Measurements from ENCODE around the gene LHB.
"Not testable (repeated sequence)": the region's sequence is repeated elsewhere in the genome, so short reads cannot be mapped to it uniquely, and the experiment has no call there.

The LHB gene

DNA sequence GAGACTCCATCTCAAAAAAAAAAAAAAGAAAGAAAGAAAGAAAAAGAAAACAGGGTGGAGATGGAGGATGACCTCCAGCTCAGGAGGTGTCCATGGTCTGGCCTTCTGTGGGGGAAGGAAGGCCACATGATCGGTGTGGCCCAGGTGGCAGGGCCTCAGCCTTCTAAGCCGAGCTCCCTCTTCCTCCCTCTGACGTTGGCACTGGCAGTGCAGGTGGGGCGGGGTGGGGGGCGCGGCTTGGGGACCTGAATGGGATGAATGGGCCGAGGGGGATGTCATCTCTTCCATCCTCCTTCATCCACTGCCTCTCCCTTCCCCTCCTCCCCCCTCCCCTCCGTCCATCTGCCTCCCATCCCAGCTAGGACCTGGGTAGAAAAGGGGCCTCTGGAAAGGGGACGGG is 22.8 kb upstream of the LHB start:
- H3K4me3 ChIP-seq, H3K27ac ChIP-seq: not testable (repeated sequence)

DNA sequence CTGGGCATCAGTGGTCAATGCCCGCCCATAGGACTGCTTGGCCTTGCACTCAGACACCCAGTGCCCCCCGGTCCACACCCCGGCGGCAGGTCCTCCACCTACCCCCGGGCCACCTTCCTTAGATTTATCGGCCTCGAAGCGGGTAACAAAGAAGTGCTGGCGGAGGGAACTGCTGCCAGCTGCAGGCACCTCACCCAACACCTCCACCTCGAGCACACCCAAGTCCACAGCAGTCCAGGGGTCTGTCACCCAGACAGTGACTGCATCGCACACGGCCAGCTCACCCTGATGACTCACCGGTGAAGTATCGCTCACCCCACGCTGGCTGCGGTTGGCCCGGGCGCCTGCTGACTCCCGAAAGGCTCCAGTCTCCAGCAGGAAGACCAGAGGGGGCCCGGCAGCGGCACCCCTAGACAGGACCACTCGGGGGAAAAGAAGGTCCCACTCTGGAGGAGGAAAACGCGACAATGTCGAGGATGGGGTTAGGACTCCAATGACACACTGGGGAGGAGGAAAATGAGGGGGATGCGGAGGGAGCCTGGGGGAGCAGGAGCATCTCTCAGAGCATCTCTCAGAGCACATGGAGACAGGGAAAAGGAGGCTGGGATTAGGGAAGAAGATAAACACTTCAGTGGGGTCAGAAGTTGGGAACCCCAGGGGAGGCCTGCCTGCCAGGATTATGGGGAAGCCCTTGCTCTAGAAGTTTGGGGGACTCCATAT is 21.8 kb upstream of the LHB start:
- H3K27ac ChIP-seq, H3K4me3 ChIP-seq: not testable (repeated sequence)

DNA sequence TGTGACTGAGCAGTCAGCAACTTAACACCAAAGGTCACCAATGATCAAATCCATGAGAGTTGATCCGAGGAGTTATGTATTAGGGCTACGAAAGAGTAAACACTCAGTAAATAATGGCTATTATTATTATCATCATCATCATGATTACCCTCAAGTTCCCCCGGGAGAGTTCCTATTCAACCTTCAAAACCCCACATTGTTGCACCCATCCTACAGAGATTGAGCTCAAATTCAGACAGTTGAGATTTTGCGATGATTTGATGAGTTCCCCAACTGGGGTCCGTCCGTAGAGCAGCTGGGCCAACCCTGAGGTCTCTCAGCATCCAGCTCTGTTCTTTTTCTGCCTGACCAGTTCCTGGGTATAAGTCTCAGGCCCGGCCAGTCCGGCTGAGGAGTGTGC is 21.2 kb upstream of the LHB start:
- not testable (repeated sequence) for H3K27ac ChIP-seq, H3K4me3 ChIP-seq

DNA sequence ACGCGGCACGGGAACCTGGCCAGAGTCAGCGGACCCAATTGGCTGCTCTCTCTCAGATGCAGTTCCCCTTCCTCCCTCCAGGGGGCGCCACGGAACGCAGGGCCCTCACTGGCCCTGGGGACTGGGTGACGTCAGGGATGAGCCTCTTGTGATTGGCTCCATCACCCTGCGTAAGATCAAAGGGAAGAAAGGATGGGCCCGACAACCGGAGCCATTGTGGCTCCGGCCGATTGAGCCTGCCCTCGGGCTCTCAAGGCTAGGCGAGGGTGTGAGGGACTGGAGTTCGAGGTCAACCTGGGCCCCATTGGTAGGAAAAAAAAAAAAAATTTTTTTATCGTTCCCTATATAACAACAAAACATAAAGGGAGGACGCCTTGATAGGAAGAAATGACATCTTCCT is 19.9 kb upstream of the LHB start, which contains the start of gene CGB1:
CGB1 (minus strand) TSS at position 81 of the 400 bp plus-strand sequence. CDS start 184 bp downstream, outside the sequence.
- not testable (repeated sequence) for H3K4me3 ChIP-seq, H3K27ac ChIP-seq

DNA sequence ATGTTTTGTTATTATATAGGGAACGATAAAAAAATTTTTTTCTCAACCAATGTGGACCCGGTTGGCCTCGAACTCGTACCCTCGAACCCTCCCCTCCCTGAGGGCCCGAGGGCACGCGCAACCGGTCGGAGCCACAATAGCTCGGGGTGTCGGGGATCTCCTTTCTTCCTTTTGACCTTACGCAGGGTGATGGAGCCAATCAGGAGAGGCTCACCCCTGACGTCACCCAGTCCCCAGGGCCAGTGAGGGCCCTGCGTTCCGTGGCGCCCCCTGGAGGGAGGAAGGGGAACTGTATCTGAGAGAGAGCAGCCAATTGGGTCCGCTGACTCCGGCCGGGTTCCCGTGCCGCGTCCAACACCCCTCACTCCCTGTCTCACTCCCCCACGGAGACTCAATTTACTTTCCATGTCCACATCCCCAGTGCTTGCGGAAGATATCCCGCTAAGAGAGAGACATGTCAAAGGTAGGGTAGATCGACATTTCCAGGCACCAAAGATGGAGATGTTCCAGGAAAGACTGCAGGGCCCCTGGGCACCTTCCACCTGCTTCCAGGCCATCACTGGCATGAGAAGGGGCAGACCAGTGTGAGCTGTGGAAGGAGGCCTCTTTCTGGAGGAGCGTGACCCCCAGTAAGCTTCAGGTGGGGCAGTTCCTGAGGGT is 14.9 kb upstream of the LHB start, which contains the start of gene CGB2:
CGB2 (plus strand) TSS at position 249 of the 660 bp plus-strand sequence; CDS start at position 455, 206 bp downstream.
- H3K4me3 ChIP-seq, H3K27ac ChIP-seq: not testable (repeated sequence)

DNA sequence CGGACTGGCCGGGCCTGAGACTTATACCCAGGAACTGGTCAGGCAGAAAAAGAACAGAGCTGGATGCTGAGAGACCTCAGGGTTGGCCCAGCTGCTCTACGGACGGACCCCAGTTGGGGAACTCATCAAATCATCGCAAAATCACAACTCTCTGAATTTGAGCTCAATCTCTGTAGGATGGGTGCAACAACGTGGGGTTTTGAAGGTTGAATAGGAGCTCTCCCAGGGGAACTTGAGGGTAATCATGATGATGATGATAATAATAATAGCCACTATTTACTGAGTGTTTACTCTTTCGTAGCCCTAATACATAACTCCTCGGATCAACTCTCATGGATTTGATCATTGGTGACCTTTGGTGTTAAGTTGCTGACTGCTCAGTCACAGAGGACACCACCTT is 13.4 kb upstream of the LHB start:
- not testable (repeated sequence) for H3K27ac ChIP-seq, H3K4me3 ChIP-seq

DNA sequence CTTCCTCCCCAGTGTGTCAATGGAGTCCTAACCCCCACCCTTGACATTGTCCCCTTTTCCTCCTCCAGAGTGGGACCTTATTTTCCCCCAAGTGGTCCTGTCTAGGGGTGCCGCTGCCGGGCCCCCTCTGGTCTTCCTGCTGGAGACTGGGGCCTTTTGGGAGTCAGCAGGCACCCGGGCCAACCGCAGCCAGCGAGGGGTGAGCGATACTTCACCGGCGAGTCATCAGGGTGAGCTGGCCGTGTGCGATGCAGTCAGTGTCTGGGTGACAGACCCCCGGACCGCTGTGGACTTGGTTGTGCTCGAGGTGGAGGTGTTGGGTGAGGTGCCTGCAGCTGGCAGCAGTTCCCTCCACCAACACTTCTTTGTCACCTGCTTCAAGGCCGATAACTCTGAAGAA is 12.9 kb upstream of the LHB start:
- not testable (repeated sequence) for H3K27ac ChIP-seq, H3K4me3 ChIP-seq

DNA sequence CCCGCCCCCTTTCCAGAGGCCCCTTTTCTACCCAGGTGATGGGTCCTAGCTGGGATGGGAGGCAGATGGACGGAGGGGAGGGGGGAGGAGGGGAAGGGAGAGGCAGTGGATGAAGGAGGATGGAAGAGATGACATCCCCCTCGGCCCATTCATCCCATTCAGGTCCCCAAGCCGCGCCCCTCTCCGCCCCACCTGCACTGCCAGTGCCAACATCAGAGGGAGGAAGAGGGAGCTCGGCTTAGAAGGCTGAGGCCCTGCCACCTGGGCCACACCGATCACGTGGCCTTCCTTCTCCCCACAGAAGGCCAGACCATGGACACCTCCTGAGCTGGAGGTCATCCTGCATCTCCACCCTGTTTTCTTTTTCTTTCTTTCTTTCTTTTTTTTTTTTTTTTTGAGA is 11.8 kb upstream of the LHB start:
- H3K27ac ChIP-seq, H3K4me3 ChIP-seq: not testable (repeated sequence)

DNA sequence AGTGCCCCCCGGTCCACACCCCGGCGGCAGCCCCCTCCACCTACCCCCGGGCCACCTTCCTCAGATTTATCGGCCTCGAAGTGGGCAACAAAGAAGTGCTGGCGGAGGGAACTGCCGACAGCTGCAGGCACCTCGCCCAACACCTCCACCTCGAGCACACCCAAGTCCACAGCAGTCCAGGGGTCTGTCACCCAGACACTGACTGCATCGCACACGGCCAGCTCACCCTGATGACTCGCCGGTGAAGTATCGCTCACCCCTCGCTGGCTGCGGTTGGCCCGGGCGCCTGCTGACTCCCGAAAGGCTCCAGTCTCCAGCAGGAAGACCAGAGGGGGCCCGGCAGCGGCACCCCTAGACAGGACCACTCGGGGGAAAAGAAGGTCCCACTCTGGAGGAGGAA is 8.7 kb upstream of the LHB start:
- H3K4me3 ChIP-seq, H3K27ac ChIP-seq: not testable (repeated sequence)

DNA sequence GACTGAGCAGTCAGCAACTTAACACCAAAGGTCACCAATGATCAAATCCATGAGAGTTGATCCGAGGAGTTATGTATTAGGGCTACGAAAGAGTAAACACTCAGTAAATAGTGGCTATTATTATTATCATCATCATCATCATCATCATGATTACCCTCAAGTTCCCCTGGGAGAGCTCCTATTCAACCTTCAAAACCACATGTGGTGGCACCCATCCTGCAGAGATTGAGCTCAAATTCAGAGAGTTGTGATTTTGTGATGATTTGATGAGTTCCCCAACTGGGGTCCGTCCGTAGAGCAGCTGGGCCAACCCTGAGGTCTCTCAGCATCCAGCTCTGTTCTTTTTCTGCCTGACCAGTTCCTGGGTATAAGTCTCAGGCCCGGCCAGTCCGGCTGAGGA is 8.2 kb upstream of the LHB start:
- not testable (repeated sequence) for H3K27ac ChIP-seq, H3K4me3 ChIP-seq

DNA sequence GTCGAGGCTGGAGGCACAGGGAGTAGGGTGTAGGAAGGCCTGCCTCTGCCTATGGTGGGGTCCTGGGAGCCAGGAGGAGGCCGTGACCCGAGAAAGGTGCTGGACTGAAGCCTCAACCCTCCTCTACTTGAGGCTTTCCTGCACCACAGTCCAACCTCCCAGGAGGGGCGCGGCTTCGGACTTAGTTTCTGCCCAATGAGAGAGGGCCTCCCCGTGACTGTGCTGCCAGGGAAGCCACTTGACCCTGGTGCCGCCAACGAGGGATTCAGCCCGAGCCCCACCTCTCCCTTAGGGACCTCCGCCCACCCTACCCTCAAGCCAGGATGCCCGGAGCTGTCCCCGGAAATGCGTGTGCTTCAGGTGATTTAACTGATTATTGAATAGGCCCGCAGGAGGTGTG is 7.3 kb upstream of the LHB start, which contains the start of gene CGB3:
CGB3 (minus strand) TSS at position 101 of the 400 bp plus-strand sequence. CDS start 362 bp downstream, outside the sequence.
- H3K4me3 ChIP-seq, H3K27ac ChIP-seq: not testable (repeated sequence)

DNA sequence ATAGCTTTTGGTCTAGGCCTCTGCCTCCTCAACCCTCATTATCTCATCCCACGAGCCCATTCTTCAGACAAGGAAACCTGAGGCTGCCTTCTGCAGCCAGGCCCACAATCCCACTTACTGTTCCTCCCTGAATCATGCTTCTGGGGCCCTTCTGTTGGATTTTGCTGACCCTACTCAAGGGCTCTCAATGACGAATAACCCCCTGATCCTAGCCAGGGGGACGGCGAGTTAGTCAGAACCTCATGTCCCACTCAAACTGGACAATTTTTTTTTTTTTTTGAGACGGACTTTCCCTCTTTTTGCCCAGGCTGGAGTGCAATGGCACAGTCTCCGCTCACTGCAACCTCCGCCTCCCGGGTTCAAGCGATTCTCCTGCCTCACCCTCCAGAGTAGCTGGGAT is 5.2 kb upstream of the LHB start:
- no peak overlapping the region for H3K27ac ChIP-seq
- no peak overlapping the region for H3K4me3 ChIP-seq

DNA sequence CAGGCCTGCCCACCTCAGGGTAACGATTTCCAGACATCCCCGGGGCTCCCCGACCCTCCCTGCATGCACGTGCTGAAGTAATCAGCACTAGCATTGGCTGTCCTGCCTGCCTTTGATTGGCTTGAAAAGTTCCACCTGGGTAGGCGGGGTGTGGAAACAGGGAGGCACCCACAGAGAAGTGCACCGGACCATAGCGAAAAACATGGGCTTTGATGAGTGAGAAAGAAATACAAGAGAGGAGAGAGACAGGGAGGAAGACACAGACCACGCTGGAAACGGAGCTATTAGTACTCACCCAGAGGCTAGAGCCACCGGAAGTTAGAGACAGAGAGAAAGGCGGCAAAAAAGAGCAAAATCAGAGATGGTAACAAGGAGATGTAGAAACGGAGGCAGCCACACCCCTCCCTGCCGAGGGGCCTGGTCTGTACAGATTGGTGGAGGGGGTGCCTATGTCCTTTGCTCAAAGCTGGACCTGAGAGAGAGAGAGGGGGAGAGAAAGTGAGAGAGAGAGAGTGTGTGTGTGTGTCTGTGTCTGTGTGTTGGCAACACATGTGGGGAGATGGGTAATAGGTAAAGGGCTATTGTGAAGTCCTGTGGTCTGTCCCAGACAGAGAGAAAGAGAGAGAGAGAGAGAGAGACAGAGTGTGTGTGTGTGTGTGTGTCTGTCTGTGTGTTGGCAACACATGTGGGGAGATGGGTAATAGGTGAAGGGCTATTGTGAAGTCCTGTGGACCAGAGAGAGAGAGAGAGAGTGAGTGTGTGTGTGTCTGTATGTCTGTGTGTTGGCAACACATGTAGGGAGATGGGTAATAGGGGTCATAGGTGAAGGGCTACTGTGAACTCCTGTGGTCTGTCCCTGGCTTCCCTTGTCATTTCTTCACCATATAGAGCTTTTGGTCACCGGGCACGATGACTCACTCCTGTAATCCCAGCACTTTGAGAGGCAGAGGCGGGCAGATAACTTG is 4.3 kb upstream of the LHB start:
- Histone ChIP-seq H3K27ac (no peak overlapping the region), H3K4me3 (no peak overlapping the region)

DNA sequence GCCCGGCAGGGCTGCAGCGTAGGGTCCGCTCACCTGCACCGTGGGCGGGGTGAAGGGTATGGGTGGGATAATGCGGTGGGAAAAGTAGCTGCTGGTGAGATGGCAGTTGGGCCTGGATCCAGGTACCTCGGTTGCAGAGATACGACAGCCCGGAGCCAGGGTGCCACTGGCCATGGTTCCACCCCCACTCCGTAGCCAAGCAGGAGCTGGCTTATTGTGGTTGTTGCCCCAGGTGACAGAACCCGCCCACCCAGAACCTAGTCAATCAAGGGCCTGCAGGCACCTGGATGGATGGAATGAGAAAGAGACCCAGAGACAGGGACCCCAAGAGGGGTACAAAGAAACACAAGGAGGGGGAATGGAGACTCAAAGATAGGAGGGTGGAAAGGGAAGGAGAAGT is 3.5 kb upstream of the LHB start:
- H3K4me3 ChIP-seq = no peak overlapping the region
- no peak overlapping the region for H3K27ac ChIP-seq

DNA sequence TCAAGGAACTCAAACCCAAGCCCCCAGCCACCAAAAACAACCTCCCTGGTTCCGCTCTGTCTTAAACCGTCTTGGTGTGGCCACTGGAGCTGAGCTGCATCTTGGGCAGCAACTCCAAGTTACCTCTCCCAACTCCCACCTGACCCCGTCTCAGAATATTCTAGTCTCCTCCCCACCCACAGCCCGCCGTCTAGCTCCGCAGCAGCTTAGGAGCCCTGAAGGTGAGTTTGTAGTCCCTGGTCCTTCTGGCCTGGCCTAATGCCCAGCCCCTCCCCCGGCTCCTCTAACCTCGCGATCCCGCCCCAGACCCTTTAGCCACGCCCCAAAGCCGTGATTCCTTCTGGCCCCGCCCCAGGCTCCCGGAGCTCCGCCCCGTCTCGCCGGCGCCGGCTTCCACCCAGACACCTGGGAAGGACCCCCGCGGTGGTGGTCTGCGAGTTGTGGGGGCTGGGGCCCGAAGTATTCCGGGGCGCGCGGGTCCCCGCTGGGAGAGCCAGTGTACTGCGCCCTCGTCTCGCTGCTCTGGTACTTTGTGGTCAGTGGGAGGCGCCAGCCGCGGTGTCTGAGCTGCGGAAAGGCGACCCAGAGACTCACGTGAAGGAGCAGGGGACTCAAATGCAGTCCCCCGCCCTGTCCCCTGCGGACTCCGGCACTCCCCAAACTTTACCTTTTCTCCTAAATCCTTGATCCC is 2.5 kb upstream of the LHB start:
- Histone ChIP-seq H3K4me3 (peak overlapping the region; percentile 19 to 48 (median 37)), H3K27ac (peak overlapping the region in 2 of 21 experiments; percentile 29)

DNA sequence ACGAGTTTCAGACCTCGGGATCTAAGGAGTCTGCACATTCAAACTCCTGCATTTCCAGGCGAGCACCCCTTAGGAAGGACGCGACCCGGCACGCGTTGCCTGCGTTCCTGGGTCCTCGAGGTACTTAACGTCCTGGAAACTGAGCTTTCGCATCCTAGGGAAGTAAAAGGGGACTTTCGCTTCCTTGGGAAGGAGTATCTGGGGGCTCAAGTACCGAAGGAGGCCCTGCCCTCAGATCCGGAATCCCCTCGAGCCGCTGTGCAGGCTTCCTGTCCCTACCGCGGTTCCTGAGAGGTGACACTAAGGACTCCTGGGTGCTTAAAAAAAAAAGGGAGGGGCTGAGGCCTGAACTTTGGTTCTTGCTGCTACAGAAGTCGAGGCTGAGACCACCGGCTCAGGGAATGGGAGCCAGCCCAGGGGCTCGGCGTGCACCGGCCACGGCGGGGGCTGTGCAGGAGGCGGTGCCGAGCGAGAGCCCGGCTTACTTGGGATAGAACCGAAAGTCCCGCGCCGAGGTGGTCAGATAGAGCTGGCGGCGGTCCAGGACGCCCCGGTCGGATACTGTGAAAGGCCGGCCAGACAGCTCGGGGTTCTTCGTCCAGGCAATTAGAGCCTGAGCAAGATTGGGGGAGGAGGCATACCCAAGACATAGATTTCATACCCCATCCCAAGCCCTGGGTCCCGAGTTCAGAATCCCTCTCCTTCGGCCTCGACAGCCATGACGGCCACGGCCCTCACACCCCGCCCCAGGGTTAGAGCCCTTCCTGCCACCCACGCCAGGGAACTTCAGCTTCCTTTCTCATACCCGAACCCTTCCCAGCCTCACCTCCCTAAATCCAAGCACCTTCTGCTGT is 1.7 kb upstream of the LHB start:
- H3K4me3 ChIP-seq = peak overlapping the region; percentile 19 to 48 (median 37)
- peak overlapping the region in 3 of 21 experiments; percentile 8 to 69 (median 60) for H3K27ac ChIP-seq

DNA sequence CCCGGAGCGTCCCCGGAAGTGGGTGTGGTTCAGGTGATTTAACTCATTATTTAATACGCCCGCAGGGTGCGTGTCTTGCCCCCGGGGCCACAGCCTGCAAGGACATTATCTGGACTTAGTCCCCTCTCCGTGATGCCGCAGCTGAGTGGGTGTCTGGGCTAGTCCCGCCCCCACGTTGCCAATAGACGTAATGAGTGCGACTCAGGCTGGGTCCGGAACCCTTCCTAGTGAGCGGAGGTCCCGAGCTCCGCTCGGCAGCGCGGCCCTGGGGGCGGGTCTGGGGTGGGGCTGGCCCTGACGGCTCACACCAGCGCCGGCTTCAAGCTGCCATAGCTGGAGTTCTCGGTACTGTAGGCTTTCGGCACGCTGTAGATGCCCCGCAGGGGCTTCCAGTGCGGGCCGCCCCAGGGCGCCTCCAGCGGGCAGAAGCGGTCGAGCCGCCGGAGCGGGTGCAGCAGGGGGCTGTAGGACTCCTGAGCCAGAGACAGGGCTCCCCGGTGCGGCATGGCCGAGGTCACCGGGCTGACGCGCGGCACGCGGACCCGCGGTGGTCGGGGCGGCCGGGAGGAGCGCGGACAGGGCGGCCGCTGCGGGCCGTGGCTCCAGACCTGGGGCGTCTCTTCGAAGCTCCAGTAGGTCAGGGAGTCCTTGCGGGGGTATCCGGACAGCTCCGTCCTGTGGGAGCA is 918 bp upstream of the LHB start:
- Histone ChIP-seq H3K4me3 (peak overlapping the region; percentile 19 to 48 (median 37)), H3K27ac (peak overlapping the region in 8 of 21 experiments; percentile 4 to 69 (median 23))

Data from skin epidermis (tissue), 12 donors.